ENCODE data around the gene CA9. TPM values are rescaled to one million over a fixed set of nuclear protein-coding genes. Genes with fewer than 3 reads are reported as not detected.

CA9 gene
- total RNA-seq, 3 donors from 2014 or later (not counting 1 experiment from before 2014, with no cell fraction given) = not detected

- DNase-seq = no peak
- ATAC-seq = no peak
- Mint-ChIP-seq H3K36me3 (peaks cover 14% of the 10 kb centered on the region), H3K4me1 (peaks cover 12 to 18% of the 10 kb centered on the region in 2 donors), H3K27me3 (ENCODE audit: low read depth in 2 of 2) (no peaks in the 10 kb centered on the region), H3K4me3 (no peak overlapping the region), H3K27ac (peak overlapping the region; percentile 36 to 65), H3K9me3 (no peaks in the 10 kb centered on the region)
- TF ChIP-seq, protein P1, sequence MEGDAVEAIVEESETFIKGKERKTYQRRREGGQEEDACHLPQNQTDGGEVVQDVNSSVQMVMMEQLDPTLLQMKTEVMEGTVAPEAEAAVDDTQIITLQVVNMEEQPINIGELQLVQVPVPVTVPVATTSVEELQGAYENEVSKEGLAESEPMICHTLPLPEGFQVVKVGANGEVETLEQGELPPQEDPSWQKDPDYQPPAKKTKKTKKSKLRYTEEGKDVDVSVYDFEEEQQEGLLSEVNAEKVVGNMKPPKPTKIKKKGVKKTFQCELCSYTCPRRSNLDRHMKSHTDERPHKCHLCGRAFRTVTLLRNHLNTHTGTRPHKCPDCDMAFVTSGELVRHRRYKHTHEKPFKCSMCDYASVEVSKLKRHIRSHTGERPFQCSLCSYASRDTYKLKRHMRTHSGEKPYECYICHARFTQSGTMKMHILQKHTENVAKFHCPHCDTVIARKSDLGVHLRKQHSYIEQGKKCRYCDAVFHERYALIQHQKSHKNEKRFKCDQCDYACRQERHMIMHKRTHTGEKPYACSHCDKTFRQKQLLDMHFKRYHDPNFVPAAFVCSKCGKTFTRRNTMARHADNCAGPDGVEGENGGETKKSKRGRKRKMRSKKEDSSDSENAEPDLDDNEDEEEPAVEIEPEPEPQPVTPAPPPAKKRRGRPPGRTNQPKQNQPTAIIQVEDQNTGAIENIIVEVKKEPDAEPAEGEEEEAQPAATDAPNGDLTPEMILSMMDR (IDR thresholded peaks at IDR 0.05) = no peak
- Histone ChIP-seq H3K27me3 (ENCODE audit: control insufficient read depth, insufficient read depth, low read length) (no peaks in the 10 kb centered on the region), H3K27ac (ENCODE audit: low read length) (no peak overlapping the region), H3K36me3 (ENCODE audit: control insufficient read depth, insufficient read depth, low read length) (peaks cover 98% of the 10 kb centered on the region), H3K9me3 (ENCODE audit: control insufficient read depth, insufficient read depth, low read length) (no peaks in the 10 kb centered on the region), H3K4me1 (ENCODE audit: control insufficient read depth, insufficient read depth, low read length) (no peaks in the 10 kb centered on the region), H3K4me3 (ENCODE audit: low read length) (no peak overlapping the region)
- 98% methylated on average over 7 of the region's 7 CpGs for WGBS (ENCODE audit: insufficient coverage)
- intact Hi-C loops (cut with micrococcal nuclease) = no loop called here
These were observed 29.0 kb downstream of the CA9 start for GRCh38 chr9:35702696-35703095.

DNA sequence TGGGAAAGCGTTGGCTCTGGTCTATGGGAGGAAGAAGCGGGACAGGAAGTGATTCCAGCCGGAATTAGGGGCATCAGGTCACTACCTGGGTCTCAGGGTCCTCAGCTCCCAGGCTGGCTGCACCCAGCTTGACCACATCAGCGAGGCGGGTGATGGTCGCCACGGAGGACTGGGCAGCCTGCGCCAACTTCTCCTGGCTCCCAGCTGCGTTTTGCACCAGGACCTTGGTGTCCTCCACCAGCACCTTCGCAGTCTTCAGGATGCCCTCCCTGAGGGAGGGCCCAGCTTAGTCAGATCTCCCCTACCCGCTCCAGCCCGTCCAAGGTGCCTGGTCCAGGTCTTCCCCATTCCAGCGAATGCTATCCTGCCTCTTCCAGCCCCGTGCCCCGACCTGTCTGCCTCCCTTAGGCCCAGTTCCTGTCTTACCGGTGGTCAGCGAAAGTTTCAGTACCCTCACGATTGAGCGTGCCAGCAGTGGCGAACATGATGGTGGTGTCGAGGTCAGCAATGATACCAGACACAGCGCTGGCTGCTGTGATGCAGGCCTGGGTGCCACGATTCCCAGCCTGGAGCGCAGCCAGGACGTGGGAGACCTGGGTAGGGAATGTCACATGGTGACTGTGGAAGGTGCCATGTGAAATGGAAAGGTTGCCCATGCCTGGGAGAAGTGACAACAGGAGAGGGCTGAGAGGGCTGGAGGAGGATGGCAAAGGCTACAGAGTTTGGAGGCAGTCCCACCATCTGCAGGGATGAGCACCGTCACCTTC is 30.4 kb downstream of the CA9 start:
- no peak for DNase-seq
- H3K9me3 ChIP-seq (ENCODE audit: control insufficient read depth, insufficient read depth, low read length) = no peaks in the 10 kb centered on the region
- H3K4me1 ChIP-seq (ENCODE audit: control insufficient read depth, insufficient read depth, low read length) = no peaks in the 10 kb centered on the region
- 97% methylated on average over 26 of the region's 26 CpGs for WGBS (ENCODE audit: insufficient coverage)
- no peaks in the 10 kb centered on the region for H3K27me3 ChIP-seq (ENCODE audit: control insufficient read depth, insufficient read depth, low read length)
- no peak overlapping the region for H3K27ac ChIP-seq (ENCODE audit: low read length)
- TF ChIP-seq, protein P1 (IDR thresholded peaks at IDR 0.05) = no peak
- peaks cover 13 to 20% of the 10 kb centered on the region in 2 donors for H3K4me1 Mint-ChIP-seq
- H3K27ac Mint-ChIP-seq = no peak overlapping the region
- no peak overlapping the region for H3K4me3 Mint-ChIP-seq
- H3K36me3 Mint-ChIP-seq = peaks cover 27% of the 10 kb centered on the region
- no peaks in the 10 kb centered on the region for H3K27me3 Mint-ChIP-seq (ENCODE audit: low read depth in 2 of 2)
- no peak for ATAC-seq
- H3K36me3 ChIP-seq (ENCODE audit: control insufficient read depth, insufficient read depth, low read length) = peaks cover 97% of the 10 kb centered on the region
- intact Hi-C loops (cut with micrococcal nuclease) = no loop called here
- H3K4me3 ChIP-seq (ENCODE audit: low read length) = no peak overlapping the region
- no peaks in the 10 kb centered on the region for H3K9me3 Mint-ChIP-seq

DNA sequence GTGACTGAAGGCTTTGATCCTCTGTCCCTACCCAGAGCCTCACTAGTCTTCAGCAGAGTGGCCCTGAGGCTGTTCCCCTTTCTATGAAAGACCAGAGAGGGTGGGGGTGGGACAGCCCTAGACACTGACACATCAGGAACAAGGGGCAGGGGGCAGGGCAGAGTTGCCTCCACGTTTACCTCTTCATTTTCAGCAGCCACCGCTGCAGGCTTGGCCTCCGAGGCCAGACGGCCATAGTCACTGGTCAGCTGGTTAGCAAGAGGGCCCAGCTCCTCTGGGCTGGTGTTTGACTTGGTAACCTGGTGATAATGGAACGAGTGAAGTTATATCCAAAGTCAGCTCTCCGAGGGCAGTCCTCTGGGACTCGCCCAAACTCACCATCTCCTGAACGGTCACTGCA is 31.6 kb downstream of the CA9 start:
- Mint-ChIP-seq H3K4me3 (no peak overlapping the region), H3K27me3 (ENCODE audit: low read depth in 2 of 2) (no peaks in the 10 kb centered on the region), H3K27ac (peak overlapping the region in 1 of 2 donors; percentile 78), H3K36me3 (peaks cover 27% of the 10 kb centered on the region), H3K9me3 (no peaks in the 10 kb centered on the region), H3K4me1 (peaks cover 13 to 20% of the 10 kb centered on the region in 2 donors)
- ATAC-seq = no peak
- intact Hi-C loops (cut with micrococcal nuclease) = no loop called here
- 91% methylated on average over 8 of the region's 8 CpGs for WGBS (ENCODE audit: insufficient coverage)
- no peak overlapping the region for H3K27ac ChIP-seq (ENCODE audit: low read length)
- H3K36me3 ChIP-seq (ENCODE audit: control insufficient read depth, insufficient read depth, low read length) = peaks cover 92% of the 10 kb centered on the region
- H3K4me3 ChIP-seq (ENCODE audit: low read length) = no peak overlapping the region
- no peaks in the 10 kb centered on the region for H3K9me3 ChIP-seq (ENCODE audit: control insufficient read depth, insufficient read depth, low read length)
- no peaks in the 10 kb centered on the region for H3K27me3 ChIP-seq (ENCODE audit: control insufficient read depth, insufficient read depth, low read length)
- H3K4me1 ChIP-seq (ENCODE audit: control insufficient read depth, insufficient read depth, low read length) = no peaks in the 10 kb centered on the region
- TF ChIP-seq, protein P1 (IDR thresholded peaks at IDR 0.05) = no peak
- DNase-seq = no peak
